ENCODE measurements around the gene WDR45.

Gene WDR45

DNA sequence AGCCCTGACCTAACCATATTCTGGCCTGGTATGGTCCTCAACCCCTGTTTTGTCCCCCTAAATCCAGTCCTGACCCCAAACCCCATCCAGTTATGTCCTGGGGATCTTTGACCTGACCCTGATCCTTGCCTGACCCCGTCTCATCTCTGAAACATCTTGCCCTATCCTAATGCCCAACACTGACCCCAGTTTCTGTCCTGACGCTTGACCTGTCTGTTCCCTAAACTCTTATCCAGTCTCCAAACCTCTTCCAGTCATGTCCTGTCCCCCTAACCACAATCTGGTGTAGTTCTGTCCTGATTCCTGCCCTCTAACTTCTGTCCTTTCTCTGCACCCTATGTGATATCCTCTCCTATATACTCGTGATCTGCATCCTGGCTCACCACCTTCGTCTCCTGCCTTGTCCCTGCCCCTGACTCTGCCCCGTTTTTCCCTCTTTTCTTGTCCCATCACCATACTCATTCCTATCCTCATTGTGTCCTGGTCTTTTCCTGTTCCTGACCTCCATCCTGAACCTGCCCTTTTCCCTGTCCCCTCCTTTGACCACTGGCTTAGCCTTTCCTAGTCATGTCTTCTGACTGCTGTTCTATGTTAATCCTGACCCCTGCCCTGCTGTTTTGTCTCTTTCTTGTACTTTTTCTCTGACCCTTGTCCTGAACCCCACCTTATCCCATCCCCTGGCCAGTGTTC lies 25.5 kb downstream of the WDR45 start:
- no peak for DNase-seq (ENCODE audit: low read depth in 1 of 2, low spot score in 1 of 2)
- no peak for TF ChIP-seq JUND (IDR thresholded peaks at IDR 0.05; ENCODE audit: low read depth)
- in situ Hi-C loops (cut with HindIII; ENCODE audit: low pct_unique_long_range_greater_than_20kb, low sequenced_read_pairs): no loop called here

DNA sequence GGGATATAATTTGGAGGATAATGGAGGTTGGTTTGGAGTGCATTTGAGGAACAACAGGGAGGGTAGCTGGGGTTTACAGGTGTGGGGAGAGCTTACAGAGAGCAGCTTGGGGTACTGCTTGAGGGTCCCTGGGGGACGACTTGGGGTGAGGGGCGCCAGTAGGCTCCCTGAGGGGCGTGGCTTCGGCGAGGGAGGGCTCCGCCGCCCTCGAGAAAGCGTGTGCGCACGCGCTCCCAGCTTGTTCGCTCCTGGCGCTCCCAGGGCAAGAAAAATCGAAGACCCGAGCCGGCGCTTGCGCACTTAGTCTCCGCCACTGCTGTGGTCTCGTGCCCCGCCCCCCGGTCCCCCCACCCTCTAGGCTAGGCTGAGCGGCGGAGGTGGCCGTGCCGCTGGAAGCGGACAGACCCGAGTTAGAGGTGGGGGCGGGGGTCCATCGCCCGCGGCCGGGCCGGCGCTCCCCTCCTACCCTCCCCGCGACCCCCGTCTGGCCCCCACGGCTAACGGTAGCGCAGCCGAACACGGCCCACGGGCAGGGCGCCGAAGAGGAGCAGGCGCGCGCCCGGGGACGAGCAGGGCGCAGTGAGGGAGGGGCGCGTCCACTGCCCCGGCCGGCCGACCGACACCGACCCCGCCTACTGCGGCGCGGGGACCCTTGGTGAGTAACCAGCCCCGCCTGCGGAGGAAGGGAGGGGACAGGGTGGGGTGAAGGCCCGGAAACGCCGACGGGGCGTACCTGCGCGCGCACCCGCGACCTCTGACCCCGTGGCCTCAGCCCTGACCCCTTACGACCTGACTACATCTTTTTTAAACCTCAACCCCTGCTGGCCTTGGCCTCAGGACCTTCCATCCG lies 26.2 kb downstream of the WDR45 start:
- in situ Hi-C loops (cut with HindIII; ENCODE audit: low pct_unique_long_range_greater_than_20kb, low sequenced_read_pairs): no loop called here
- peak; percentile 49 to 64 for DNase-seq (ENCODE audit: low read depth in 1 of 2, low spot score in 1 of 2)
- TF ChIP-seq JUND (IDR thresholded peaks at IDR 0.05; ENCODE audit: low read depth): no peak

DNA sequence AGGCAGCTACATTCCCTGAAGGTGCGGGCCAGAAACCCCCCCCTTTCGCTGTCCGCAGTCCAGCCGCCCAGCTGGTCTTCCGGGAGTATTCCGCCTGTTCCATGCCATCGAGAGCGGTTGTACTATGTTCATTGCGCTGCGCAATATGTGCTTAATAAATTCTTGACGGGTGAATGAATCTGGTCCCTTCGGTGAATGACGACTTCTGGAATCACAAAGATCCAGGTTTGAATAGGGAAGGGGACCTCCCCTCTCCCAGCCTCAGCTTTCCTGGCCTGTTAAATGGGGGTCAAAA lies 35.8 kb downstream of the WDR45 start:
- no peak for TF ChIP-seq JUND (IDR thresholded peaks at IDR 0.05; ENCODE audit: low read depth)
- in situ Hi-C loops (cut with HindIII; ENCODE audit: low pct_unique_long_range_greater_than_20kb, low sequenced_read_pairs): no loop called here
- no peak for DNase-seq (ENCODE audit: low read depth in 1 of 2, low spot score in 1 of 2)

DNA sequence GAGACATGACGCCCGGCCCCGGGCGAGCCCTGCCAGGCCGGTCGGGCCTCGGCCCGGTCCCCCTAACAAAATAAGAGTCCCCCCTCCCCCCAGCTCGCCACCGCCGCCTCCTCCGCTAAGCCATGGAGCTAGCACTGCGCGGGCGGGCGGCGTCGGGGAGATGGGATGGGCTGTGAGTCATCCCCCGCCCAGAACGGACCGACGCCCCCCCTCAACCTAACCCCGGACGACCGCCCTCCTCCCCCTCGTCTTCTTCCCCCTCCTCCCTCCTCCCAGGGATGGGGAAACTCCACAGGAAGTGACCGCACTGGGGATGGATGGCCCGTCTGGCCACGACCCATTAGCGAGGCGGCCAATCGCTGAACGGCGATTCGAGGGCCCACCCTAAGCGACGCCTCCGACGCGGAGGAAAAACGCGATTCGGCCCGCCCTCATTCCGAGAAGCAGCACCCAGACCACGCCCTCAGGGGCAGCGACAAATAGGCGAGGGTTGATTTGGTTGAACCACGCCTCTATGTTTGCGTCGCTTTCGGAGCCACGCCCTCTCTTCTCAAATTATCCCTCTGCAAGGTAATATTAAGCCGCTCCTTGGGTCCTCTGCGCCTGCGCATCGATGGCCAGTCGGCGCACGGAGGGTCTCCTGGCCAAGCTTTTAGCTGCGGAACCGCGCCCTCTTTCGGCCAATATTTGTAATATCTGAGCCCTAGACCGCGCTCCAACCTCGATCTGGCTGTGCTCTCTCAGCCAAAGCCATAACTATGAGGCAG lies 36.3 kb downstream of the WDR45 start, which contains the start of gene TFE3:
Gene TFE3 (minus strand): TSS at position 138 of the 767 bp plus-strand sequence. CDS start 131 bp downstream, at position 7.
- peak; percentile 87 to 99 for DNase-seq (ENCODE audit: low read depth in 1 of 2, low spot score in 1 of 2)
- in situ Hi-C loops (cut with HindIII; ENCODE audit: low pct_unique_long_range_greater_than_20kb, low sequenced_read_pairs): no loop called here
- no peak for TF ChIP-seq JUND (IDR thresholded peaks at IDR 0.05; ENCODE audit: low read depth)

DNA sequence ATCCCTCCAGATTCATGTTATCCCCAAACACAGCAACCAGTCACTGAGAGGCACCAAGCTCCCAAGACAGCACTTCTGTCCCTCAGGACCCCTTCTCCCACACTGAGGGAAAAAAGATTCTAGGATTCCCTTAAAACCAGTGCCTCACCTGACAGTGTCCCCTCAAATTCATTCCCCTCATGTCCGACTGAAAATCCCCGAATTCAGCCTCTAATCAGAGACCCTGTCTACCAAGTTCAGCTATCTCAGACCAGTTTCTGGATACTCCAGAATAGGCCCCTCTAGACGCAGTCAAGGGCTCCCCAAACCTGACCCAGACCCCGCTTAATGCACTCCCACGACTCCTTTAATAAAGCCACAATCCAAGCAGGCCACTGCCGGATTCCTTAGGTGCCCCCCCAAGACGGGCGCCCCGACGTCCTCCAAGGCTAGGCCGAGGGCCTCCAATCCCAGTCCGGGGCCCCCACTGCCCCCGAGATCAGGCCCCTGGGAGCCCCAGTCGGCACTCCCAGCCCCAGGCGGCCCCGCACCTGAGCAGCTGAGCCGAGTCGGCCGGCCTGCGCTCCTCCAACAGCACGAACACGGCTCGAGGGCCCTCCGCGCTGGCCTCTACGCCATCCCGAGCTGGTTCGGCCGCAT lies 37.0 kb downstream of the WDR45 start:
- DNase-seq (ENCODE audit: low read depth in 1 of 2, low spot score in 1 of 2): no peak

DNA sequence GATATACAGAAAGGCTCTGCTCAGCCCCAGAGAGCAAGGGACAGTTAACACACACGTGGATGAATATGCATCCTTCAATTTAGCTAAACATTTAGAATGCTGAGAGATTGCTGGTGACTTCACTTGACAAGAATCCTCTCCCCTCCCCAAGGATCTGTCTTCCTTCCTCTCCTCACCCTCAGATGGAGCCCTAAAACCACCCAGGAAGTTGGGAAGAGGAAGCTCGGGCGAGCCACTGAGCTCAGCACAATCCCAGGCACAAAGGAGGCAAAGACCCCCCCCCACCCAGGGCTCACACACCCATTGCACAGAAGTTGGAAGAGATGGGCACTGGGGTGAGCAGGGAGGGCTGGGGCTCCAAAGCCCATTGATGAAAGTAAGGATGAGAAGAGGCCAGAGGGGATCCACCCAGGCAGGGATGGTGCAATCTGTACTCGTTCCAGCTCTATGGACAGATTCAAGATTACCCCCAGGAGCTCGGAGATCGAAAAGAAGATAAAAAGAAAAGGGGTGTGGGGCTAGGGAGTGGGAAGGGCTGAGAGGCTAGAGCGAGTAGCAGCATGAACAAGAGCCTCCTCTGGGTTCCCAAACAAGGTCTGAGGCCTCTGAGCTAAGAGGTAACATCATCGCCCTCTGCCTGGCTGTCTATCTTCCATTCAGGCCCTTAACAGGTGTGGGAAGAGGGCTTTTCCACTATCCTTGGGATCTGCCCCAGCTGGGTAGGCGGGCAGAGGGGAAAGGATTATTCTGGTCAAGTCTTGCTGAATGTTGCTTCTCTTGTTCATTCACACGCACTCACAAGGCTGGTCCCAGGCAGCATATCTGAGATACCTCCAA lies 37.7 kb downstream of the WDR45 start:
- TF ChIP-seq JUND (IDR thresholded peaks at IDR 0.05; ENCODE audit: low read depth): no peak
- DNase-seq (ENCODE audit: low read depth in 1 of 2, low spot score in 1 of 2): peak in 1 of 2 experiments; percentile 37
- in situ Hi-C loops (cut with HindIII; ENCODE audit: low pct_unique_long_range_greater_than_20kb, low sequenced_read_pairs): no loop called here

More for the DNA sequence above, 37.0 kb downstream of the WDR45 start:
- TF ChIP-seq JUND (IDR thresholded peaks at IDR 0.05; ENCODE audit: low read depth): no peak
- in situ Hi-C loops (cut with HindIII; ENCODE audit: low pct_unique_long_range_greater_than_20kb, low sequenced_read_pairs): no loop called here

DNA sequence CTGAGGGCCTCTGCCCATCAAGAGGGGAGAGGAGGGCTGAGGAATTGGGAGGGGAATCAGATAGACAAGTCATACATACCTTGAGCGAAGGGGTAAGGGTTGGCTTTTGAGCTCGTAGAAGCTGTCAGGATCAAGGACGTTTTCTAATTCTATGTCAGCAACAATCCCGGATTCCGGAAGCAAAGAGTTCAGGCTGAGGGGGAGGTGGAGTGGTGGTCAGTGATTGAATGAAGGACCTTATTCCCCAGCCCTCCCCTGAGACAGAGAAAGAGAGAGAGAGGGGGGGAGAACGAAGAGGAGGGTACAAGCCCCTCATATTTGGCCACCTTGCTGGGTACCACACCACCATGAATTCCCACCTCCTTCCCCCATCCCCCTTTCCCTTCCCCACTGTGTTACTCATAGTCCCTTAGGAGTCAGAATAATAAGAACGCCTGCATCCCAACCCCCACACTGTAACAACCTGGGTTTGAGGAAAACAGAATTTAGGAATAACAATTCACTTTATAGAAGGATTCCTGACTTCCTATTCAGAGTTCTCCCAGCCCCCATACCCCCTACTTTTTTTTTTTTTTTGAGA lies 39.2 kb downstream of the WDR45 start:
- in situ Hi-C loops (cut with HindIII; ENCODE audit: low pct_unique_long_range_greater_than_20kb, low sequenced_read_pairs): no loop called here
- TF ChIP-seq JUND (IDR thresholded peaks at IDR 0.05; ENCODE audit: low read depth): no peak
- DNase-seq (ENCODE audit: low read depth in 1 of 2, low spot score in 1 of 2): no peak

DNA sequence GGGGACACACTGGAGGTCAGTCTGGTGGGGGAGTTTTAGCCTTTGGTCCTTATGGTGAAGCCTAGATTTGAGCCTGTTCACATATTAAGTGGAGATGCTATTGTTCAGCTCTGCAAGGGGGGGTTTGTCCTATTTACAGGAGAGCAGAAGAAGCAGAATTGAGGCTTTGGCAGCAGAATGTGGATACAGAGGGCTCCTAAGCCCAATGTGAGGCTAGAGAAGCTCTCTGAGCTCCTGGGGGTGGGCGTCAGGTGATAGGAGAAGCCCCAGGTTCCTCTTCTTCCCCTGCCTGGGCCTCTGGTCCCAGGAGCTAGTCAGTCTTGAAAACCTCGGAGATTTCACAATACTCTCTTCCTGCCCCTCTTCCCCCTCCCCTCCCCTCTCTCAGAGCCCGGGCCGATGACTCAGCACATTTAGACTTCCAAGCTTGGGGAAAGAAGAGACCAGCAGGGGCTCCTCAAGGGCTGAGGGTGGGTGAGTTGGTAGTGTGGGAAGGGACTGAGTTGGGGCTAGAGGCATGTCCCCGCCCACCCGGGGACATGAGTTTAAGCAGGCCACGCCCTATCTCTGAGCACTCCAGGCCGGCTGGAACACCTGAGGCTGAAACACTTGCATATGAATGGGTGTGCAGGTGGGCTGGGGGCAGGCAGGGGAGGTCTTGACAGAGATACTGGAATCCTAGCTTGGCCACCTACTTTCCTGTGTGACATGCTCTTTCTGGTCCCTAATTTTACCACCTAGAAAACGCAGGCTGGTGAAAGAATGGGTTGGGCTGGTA lies 39.9 kb downstream of the WDR45 start:
- peak; percentile 37 to 92 for DNase-seq (ENCODE audit: low read depth in 1 of 2, low spot score in 1 of 2)
- in situ Hi-C loops (cut with HindIII; ENCODE audit: low pct_unique_long_range_greater_than_20kb, low sequenced_read_pairs): no loop called here
- TF ChIP-seq JUND (IDR thresholded peaks at IDR 0.05; ENCODE audit: low read depth): no peak

DNA sequence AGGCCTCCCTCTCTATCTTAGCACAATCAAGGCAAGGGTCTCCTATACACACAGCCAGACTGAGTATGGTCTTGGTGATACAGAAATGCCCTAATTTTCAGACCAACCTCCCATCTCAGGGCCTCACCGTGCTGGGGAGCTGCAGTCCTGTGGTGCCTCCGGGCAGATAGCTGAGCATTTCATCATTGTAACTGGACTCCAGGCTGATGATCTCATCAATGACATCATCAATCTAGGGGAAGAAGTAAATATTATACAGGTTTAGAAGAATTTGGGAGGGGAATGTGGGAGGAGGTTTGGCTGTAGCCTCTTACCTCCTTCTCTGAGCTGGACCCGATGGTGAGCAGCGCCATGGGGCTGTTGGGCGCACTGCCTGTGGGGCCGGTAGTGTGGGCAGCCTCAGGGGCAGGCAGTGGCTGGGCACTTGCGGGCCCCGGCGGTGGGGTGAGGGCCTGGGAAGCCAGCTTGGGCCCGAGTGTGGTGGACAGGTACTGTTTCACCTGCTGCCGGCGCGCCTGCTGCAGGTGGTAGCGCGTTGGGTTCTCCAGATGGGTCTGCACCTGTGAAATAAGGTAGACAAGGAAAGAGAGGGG lies 41.7 kb downstream of the WDR45 start:
- DNase-seq (ENCODE audit: low read depth in 1 of 2, low spot score in 1 of 2): peak in 1 of 2 experiments; percentile 35
- TF ChIP-seq JUND (IDR thresholded peaks at IDR 0.05; ENCODE audit: low read depth): no peak
- in situ Hi-C loops (cut with HindIII; ENCODE audit: low pct_unique_long_range_greater_than_20kb, low sequenced_read_pairs): no loop called here

DNA sequence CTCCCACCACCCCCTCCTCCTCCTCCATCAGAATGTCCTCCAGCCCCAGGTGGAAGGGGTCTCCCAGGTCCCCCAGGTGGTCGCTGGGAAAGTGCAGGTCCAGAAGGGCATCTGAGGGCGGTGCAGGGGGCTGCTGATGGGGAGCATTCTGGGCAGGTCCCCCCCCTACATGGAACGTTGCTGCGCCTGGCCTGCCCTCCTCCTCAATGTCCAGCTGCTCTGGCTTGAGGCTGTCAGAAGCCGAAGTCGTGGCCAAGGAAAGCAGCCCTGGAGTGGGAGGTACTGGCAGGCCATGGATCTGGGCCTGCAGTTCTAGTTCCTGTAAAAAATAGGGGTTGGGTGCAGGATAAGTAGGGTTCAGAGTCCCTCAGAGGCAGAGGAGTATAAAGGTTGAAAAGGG lies 49.4 kb downstream of the WDR45 start:
- in situ Hi-C loops (cut with HindIII; ENCODE audit: low pct_unique_long_range_greater_than_20kb, low sequenced_read_pairs): no loop called here
- no peak for DNase-seq (ENCODE audit: low read depth in 1 of 2, low spot score in 1 of 2)
- no peak for TF ChIP-seq JUND (IDR thresholded peaks at IDR 0.05; ENCODE audit: low read depth)

Data from T47D (cell line).